ENCODE measurements around the gene ZC3H7B. TPM values are rescaled to one million over a fixed set of nuclear protein-coding genes. Genes with fewer than 3 reads are reported as not detected.

ZC3H7B gene
- total RNA-seq, 2 experiments from 2014 or later = 46.1 to 47.9 TPM

DNA sequence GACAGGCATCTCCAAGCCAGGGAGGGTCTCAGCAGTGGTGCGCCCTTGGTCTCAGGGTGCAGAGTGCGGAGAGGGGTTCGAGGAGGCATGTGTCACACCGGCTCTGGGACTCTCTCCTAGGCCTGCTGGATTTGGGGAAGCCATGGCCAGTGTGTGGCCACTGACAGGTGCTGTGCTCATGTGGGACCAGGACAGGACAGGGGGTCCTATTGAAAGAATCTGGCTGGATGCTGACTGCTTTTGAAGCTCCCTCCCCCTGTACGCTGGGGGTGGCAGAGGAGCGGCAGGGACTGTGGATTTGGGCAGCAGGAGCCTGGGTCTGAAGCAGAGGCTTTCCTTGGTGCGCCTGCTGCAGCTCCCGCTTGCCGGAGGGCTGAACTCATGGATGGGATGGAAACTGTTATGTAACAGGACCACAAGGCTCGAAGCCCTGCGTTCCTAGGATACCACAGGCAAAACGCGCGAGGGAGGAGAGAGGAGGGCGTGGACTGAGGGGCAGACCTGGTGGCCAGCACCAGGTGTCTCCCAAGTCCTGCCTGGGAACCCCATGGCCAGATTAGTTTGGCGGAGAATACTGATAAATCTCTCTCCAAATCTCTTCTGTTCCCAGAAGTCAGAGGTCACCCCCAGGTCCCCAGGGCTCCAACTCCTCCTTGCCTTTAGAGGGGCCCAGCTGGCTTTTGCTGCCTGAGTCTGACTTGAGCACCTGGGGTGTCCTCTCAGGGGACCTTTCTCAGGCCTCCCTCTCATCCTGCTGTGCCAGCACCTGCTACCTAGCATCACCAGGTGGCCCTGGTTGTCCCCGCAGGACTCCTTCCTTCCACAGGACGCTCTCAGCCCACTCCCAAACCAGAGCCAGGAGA lies 66.6 kb downstream of the ZC3H7B start:
- ChIA-PET POLR2A (interaction anchor here (1.6 kb wide), 1 partner anchor 8 kb away, joined by 4 read pairs; no protein-coding TSS in a partner anchor), CTCF (interaction anchor here (1.0 kb wide), 2 partner anchors 44 to 222 kb away, joined by 3 read pairs; partner anchors contain the start of gene PMM1)

DNA sequence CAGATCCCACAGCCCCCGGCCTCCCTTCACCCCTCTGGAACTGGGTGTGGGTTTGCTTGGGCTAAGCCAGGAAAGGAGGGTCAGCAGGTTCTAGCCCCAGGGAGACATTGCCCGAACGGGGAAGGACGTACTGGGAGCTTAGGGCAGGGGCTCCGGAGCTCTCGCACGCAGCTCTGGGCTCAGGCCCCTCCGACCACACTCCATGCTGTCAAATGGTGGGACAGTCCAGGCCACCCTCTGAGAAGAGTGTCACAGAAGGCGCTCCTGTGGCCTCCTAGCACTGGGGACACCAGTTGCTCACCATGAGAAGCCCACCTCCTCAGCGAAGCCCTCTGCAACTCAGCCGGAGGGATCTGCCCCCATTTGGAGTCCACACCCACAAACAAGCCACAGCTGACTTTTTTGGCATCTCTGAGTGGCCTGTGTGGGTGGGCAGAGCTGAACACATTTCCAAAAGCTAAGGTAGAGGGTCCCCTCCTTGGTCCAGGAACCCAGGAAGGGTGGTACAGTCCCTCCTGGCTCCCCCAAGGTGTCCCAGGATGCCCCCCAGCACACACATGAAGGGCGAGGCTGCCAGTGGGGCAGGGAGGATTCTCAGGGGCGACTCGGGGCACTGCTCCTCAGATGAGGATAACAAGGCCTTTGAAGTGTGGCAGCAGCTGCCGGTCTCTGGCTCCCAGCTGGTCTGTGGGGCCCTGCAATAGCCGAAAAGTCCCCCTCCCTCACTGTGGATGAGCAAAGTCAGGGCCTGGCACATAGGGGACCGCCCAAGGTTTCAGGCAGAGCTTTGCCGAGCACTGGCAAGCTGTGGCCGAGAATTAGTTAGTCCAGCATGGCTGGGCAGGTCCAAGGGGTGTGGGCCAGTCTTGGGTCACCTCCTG lies 67.5 kb downstream of the ZC3H7B start:
- DNase-seq (no peak), ATAC-seq (no peak)
- ChIA-PET POLR2A (interaction anchor here (1.6 kb wide), 1 partner anchor 8 kb away, joined by 4 read pairs; no protein-coding TSS in a partner anchor), CTCF (no interaction called here)
- Mint-ChIP-seq H3K27me3 (peaks cover 7% of the 10 kb centered on the region), H3K4me3 (no peak overlapping the region), H3K27ac (no peak overlapping the region), H3K4me1 (ENCODE audit: low read depth) (no peaks in the 10 kb centered on the region), H3K36me3 (ENCODE audit: low read depth) (no peaks in the 10 kb centered on the region), H3K9me3 (no peaks in the 10 kb centered on the region)
- intact Hi-C loops (cut with micrococcal nuclease) = no loop called here
- TF ChIP-seq, protein P1, sequence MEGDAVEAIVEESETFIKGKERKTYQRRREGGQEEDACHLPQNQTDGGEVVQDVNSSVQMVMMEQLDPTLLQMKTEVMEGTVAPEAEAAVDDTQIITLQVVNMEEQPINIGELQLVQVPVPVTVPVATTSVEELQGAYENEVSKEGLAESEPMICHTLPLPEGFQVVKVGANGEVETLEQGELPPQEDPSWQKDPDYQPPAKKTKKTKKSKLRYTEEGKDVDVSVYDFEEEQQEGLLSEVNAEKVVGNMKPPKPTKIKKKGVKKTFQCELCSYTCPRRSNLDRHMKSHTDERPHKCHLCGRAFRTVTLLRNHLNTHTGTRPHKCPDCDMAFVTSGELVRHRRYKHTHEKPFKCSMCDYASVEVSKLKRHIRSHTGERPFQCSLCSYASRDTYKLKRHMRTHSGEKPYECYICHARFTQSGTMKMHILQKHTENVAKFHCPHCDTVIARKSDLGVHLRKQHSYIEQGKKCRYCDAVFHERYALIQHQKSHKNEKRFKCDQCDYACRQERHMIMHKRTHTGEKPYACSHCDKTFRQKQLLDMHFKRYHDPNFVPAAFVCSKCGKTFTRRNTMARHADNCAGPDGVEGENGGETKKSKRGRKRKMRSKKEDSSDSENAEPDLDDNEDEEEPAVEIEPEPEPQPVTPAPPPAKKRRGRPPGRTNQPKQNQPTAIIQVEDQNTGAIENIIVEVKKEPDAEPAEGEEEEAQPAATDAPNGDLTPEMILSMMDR (IDR thresholded peaks at IDR 0.05) = no peak

More for the DNA sequence above, 66.6 kb downstream of the ZC3H7B start:
- TF ChIP-seq, protein P1 (IDR thresholded peaks at IDR 0.05) = no peak
- H3K9me3 Mint-ChIP-seq = no peaks in the 10 kb centered on the region
- H3K4me3 Mint-ChIP-seq = no peak overlapping the region
- no peaks in the 10 kb centered on the region for H3K36me3 Mint-ChIP-seq (ENCODE audit: low read depth)
- H3K4me1 Mint-ChIP-seq (ENCODE audit: low read depth) = no peaks in the 10 kb centered on the region
- intact Hi-C loops (cut with micrococcal nuclease) = no loop called here
- no peak for DNase-seq
- peaks cover 7% of the 10 kb centered on the region for H3K27me3 Mint-ChIP-seq
- H3K27ac Mint-ChIP-seq = no peak overlapping the region
- ATAC-seq = peak; percentile 13

DNA sequence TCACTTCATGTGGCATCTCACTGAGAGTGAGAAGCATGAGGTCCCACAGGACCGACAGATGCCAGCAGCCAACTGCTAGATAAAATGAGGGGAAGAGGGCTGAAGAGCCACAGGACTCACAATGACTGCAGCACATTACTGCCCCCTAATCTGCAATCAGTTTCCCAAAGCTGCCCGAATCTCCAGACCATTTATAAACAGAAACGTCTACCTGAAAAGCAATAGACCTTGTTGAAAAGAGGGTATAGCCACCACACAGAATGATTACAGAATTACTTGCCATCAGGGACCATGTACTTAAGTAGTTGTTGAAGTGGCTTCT lies 68.1 kb downstream of the ZC3H7B start:
- no peaks in the 10 kb centered on the region for H3K4me1 Mint-ChIP-seq (ENCODE audit: low read depth)
- DNase-seq (no peak), ATAC-seq (no peak)
- CTCF ChIA-PET = no interaction called here
- TF ChIP-seq, protein P1 (IDR thresholded peaks at IDR 0.05) = no peak
- no peak overlapping the region for H3K27ac Mint-ChIP-seq
- POLR2A ChIA-PET = interaction anchor here (1.6 kb wide), 1 partner anchor 9 kb away, joined by 4 read pairs; no protein-coding TSS in a partner anchor
- no peaks in the 10 kb centered on the region for H3K9me3 Mint-ChIP-seq
- peaks cover 7% of the 10 kb centered on the region for H3K27me3 Mint-ChIP-seq
- no peak overlapping the region for H3K4me3 Mint-ChIP-seq
- H3K36me3 Mint-ChIP-seq (ENCODE audit: low read depth) = no peaks in the 10 kb centered on the region
- intact Hi-C loops (cut with micrococcal nuclease) = no loop called here

DNA sequence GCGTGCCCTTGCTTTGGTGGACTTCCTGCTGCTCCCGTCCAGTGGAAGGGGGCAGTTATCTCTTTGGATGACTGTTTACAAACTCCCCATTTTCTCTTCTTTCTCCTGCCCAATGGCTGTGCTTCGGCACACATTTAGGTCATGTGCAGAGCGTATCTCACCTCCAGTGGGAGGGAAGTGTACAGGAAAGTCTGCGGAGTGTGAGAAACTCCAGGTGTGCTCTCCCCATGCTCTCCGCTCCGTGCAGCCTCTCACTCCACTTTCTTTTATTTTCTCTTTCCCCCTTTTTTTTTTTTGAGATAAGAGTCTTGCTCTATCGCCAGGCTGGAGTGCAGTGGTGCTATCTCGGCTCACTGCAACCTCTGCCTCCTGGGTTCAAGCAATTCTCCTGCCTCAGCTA lies 68.5 kb downstream of the ZC3H7B start:
- Mint-ChIP-seq H3K36me3 (ENCODE audit: low read depth) (no peaks in the 10 kb centered on the region), H3K4me3 (no peak overlapping the region), H3K27me3 (peaks cover 7% of the 10 kb centered on the region), H3K9me3 (no peaks in the 10 kb centered on the region), H3K4me1 (ENCODE audit: low read depth) (no peaks in the 10 kb centered on the region), H3K27ac (no peak overlapping the region)
- ChIA-PET POLR2A (no interaction called here), CTCF (no interaction called here)
- intact Hi-C loops (cut with micrococcal nuclease) = no loop called here
- TF ChIP-seq, protein P1 (IDR thresholded peaks at IDR 0.05) = no peak
- DNase-seq (no peak), ATAC-seq (no peak)
